Inferior parietal cortex (tissue), 1 donor: ENCODE data around the gene WDR36.

Source experiments
- DNase-seq: peaks from one replicate; pipeline ENCODE4 v3.0.0-alpha.2; 2016; ENCODE audit errors: extremely low spot score

WDR36 gene

DNA sequence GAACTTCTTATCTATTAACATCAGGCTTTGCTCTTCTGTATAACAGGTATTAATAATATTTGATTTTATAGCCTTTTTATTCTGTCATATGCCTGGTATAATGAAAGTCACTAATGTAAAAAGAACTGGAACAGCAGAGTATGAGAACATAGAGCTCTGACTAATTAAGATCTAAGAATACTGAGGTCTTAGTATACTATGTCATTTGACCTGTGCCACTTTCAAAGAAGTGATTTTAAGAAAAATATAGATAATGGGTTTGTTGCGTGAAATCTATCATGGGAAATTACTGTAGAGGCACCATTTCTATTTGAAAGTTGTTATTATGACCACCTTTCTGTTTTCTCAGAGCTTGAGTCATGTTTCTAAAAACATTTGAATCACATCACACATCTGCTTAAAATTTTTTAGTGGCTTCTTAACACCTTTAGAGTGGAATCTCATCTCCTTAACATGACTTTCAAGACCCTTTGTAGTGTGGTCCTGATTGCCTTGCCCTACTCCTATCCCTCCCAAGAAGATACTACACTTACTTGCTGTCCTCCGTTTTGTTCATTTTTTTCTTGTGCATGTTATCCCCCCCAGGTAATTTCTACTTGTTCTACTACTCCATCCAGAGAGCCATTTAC is 14.3 kb downstream of the WDR36 start:
- DNase-seq = no peak

DNA sequence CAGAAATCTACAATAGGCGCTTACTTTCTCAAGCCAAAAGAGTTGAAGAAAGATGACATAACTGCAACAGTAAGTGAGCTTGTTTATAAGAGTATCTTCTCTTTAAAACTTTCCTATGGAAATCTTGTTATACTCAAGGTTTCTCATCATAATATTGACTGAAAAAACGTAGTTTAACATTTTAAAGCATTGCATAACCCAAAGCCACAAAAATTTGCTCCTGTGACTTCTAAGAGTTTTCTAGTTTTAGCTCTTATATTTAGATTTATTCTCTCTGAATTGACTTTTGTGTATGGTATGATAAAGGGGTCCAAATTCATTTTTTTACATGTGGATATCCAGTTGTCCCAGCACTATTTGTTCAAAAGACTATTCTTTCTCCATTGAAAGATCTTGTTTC is 15.2 kb downstream of the WDR36 start:
- no peak for DNase-seq

DNA sequence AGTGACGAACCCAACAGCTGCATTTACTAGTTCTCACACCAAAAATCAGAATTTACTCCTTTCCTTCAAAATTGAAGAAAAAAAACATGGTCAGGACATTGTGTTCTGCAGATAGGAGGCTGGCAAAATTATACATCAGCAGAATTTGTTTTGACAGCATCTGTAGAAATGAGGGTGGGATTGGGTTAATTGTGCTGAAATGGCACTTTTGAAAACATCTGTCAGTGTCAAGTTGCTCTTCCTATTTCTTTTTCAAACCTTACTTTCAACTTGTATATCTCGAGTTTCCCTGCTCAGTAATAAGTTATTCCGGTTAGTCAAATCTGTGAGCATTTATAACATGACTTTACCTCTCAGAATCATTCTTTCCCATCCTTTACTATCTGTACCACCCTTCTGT is 19.8 kb downstream of the WDR36 start:
- no peak for DNase-seq

DNA sequence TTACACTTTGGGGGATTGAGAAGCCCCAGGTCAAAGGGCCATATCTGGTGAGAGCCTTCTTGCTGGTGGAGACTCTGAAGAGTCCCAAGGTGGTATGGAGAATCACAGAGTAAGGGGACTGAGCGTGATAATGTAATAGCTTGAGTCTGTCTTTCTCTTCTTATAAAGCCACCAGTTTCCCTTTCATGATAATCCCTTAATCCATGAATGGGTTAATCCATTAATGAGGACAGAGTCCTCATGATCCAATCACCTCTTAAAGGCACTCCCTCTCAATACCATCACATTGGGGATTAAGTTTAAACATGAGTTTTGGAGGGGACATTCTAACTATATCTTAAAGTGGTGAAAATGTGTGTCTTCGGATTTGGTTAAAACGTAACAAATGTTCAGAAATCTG is 21.5 kb downstream of the WDR36 start:
- DNase-seq = no peak

DNA sequence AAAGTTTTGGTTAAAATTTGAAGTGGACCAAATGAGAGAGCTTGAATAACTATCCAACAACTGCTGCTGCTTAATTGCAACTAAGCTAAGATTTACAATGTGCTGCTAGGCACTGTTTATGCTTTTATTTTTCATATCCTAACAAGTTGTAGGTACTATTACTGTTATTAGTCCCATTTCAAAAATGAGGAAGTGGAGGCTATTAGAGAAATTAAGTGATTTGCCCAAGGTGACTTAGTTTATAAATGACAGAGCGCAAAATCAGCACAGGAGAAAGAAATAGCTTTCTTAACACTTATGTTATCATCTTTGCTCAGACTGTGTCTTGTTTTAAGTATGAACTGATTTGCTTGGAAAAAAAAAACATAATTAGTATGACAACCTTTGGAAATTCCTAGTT is 23.1 kb downstream of the WDR36 start:
- no peak for DNase-seq

DNA sequence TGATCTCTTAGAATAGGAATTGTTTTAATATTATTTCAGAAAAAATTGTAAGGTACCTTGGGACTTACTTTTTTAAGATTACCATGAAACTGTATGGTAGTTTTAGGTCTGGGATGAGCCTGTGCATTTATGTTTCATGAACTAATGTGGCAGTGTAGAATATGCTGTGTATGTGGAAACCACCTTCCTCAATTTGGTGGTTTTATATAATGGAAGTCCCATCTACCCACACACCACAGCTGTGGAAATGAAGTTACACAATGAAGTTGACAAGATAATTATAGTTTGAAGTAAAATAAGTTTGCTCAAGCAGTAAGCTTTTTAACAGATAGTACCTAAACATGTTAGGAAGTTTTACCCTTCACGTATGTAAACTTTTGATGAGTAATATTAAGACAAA is 24.4 kb downstream of the WDR36 start:
- DNase-seq = peak; percentile 48

DNA sequence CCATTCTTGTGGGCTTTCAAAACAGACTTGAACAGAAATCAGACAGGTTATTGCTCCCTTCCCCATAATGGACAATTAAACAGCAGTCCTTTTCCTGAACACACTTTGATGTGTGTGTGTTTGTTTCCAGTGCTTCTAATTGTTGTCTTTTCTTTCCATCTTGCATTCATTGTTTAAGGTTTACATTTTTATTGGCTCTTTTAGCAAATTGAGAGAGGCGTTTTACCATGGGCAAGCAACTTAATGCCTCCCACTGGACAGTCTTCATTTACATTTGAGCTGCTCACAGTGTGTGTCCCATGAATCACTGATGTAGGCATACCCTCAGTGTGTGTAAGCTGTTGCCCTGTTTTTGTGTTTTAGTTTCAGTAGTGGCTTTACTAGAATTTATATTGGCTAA is 25.0 kb downstream of the WDR36 start:
- DNase-seq = no peak

DNA sequence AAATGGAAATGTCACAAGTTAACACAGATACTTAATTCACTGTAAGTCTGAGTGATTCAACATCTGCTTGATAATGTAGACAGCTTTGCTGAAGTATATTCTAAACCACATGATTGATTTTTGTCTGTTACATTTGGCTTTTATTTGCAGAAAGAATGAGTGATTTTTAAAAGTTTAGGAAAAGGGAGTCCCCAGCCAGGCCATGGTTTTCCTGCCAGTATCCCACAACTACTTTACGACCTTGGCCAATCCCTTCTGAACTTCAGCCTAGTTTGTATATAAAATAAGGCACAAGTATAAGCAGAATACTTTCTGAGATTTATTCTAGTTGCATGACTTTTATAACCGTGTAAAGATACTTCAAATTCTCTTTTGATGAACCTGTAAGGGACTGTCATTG is 27.1 kb downstream of the WDR36 start:
- DNase-seq = no peak

DNA sequence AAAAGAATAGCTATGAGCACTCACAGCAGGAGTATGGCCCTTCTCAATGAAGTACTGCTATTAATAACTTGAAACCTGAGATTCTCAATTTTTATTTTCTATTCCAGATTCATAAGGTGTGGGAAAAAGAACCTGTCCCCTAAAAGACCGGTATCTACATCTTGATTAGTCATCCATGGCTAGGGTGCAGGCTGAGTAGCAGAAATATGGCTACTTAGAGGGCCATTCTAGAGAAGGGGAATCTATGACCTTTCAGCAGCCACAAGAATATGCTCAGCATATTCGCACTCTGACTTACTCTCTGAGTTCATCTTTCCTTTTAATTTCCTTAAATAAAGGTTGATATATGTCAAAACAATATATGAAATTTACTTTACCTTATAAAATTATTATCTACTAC is 27.7 kb downstream of the WDR36 start:
- no peak for DNase-seq

DNA sequence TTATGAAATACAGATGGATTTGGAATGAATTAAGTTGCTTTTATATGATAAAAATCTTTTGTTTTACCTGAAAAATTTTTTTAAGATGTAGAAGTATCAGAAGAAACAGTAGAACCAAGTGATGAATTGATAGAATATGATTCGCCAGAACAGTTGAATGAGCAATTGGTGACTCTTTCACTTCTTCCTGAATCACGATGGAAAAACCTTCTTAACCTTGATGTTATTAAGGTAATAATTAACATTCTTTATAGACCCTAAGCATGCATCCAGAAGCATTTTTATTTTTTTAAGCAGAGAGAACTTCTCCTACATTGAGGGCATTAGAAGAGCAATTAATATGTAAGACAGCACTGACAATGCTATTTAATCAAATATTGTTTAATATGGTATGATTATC is 28.8 kb downstream of the WDR36 start:
- no peak for DNase-seq

DNA sequence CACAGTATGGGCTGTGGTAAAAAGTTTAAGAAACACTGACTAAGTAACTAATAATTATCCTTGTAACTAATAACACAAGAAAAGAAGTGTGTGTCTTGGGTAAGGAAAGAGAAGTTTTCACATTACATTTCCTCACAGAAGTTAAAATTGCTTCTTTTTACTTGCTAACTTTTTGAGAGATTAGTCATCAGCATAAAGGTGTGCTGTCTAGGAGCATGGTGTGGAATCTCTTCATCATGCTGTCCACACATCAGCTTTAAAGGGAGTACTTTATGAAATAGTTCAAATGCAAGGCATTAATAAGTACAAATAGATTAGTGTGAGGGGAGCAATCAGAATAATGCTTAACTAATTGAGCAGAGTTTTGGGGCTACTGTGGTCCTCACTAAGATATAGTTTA is 29.8 kb downstream of the WDR36 start:
- no peak for DNase-seq

DNA sequence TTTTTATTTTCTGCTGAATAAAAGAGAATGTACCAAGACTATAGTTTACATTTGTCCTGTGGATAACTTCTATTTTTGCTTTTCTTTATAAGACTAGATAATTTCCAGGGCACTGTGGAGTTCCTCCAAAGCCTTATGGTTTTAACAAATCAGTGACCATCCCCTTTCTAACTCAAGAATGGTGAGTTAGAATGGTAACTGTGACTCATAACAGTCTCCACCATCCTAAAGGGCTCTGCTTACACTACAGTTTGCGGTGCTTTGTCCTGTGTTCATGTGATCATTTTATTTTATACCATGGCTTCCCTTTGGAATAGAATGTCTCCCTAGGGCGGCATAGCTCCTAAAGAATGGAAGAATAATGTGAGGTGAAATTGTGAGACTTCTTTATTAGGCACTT is 30.2 kb downstream of the WDR36 start:
- DNase-seq = no peak

DNA sequence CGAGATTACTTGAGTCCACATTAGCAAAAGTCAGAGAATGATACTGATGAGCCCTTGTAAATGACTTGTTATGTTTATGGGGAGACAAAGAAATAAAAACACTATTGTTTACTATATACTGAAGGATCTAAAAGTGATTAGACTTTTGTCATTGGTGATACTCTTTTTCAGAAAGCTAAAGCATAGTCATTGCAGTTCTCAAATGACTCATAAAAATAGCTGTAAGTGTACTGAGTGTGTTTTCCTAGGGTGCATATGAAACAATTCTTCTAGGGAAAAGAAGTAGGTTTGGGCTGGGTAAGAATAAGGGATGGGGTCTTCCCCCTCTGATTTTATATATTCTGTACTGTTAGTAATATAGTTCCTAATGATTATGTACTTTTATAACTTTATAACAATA is 32.6 kb downstream of the WDR36 start:
- DNase-seq = no peak

DNA sequence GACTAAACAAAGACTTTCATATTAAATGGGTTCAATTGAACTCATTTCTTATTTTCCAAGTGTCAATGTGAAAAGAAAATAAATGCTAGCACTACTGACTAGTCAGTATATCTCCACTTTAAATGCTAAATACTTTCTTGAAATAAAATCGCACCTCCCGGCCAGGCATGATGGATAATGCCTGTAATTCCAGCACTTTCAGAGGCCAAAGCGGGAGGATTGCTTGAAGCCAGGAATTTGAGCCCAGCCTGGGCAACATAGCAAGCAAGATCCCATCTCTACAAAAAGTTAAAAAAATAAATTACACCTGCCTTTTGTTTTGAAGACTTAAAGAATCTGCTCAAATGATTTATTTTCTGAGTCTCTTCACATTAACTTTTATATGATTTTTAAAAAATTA is 34.7 kb downstream of the WDR36 start:
- no peak for DNase-seq

DNA sequence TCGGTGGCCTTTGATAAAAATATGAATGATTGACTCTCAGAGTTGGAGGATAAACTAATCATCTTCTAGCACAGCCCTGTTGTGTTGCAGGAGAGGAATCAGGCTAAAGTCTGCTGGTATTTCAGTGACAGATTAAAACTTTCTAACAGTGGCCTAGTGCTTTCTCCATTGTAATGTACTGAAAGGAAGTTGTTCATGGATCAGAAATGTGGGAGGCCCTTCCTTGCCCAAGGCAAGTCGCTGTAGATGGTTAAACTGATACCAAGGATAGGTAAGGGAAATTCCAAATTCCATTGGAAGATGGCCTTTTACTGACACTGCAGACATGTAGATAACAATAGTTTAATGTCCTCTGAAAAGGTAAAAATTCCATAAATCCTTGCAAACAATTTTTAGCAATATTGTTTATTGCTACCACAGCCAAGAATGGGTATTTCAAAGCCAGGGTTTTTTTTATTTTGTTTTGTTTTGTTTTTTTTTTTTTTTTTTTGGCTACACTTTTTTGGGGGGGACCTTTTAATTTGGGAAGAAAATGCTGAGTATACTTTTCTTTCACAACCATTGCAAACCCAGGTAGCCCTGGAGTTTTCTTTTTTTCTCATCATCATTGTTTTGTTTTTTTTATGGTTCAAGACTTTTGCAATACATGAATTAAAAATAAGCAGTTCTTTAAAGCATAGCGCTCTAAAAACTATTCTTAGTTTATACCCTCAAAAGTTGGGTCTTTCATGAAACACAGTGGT is 35.5 kb downstream of the WDR36 start:
- no peak for DNase-seq

DNA sequence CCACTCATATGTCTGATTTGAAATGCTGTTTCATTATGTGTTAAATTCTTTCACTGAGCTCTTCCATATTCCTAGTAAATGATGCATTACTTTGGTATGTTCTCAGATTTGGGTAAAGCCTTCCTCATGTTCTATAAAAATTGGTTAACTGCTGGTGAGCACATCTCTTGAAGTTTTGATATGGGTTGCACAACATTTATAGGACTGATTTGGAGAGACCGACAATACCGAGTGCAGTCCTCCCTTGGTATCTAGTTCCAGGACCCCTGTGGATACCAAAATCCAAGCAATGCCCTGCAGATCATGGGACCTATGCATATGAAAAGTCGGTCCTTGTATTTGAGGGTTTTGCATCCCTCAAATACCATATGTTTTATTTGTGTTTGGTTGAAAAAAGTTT is 37.8 kb downstream of the WDR36 start:
- DNase-seq = no peak

DNA sequence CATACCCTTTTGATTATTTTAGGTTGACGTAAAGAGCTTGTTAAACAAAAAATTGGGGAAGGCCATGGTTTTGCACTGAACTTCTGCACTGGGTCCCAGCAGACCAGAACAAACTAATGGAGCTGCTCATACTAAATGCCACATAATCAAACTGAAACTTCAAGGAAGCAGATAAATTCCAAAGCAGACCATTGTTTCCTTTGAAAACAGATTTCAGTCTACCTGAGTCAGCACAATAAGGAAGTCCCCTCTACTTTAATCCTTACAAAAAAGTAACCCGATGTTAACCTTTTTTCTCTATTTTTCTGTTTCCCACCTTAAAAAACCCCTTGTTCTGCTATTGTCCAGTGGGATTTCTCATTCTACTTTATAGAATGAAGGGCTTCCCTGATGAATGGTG is 39.2 kb downstream of the WDR36 start:
- DNase-seq = no peak

DNA sequence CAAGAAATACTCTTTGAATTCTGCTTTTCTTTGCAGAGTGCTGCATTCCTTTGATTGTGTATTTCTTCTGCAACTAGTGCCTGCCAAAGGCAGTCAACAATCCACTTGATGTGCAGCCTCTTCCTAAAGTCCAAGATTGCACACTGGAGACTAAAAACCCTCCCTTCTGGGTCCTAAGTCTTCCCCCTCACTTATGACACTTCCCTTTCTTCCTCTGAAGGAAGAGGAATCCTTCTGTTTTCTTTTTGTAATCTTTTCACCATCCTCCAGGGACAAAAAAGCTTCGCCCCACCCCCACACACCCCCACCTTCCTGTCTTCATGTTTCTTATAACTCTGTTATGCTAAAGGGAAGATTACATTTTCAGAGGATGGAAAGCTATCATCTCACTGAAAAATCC is 39.9 kb downstream of the WDR36 start:
- no peak for DNase-seq

DNA sequence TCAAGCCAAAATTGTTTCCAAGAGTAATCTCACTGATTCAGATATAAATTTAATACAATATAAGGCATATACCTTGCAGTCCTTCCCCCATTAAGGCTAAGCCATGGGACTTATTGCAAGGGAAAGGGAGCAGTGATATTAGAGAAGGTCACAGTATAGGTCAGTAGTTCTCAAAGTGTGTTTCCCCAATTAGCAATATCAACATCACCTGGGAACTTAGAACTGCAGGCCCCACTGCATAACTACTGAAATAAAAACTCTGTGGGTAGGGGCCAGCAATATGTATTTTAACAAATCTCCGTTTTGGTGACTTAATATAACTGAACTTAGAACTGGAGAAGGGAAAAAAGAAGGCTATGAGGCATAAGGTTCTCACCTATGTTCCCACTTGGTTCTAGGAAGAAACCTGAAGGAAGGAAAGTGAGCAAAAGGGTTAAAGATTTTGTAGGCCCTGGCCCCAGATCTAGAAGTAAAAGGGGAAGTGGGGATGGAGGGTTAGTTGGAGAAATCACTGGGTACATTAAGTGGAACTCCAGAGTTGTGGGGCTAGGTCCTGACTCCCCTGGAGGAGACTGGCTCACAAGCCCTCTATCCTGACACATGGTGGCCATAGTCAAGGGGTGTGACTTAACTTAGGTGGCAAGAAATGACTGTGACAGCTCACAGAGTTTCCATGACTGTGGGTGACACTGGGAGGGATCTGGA is 40.7 kb downstream of the WDR36 start:
- no peak for DNase-seq

DNA sequence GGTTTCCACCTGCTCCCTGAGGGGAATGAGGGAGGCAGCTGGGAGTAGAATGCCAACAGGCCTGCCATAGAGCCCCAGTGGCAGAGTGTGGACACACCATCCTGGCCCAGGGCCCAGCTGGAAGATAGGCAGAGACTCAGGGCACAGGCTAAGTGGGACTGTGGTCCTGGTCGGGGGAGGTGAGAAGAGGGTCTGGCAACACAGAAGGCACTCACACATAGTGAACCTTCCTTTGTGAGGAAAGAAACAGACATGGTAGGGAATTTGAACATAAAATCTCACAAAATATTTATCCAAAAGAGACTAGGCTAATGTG is 41.2 kb downstream of the WDR36 start:
- no peak for DNase-seq

DNA sequence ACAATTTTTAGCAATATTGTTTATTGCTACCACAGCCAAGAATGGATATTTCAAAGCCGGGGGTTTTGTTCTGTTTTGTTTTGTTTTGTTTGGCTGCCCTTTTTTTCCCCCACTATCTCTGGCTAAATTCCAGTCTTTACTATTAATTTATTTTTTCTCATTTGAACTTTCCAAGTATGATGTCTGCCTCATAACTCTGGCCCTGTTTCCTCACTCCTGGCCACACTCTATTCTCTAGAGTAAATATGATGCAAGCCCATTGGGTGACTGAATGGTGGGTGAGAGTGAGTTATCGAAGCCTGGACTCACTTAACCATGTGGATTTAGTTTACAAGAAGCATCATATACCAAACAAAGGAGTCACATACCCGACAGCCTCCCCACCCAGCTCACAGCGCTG is 41.9 kb downstream of the WDR36 start:
- no peak for DNase-seq

DNA sequence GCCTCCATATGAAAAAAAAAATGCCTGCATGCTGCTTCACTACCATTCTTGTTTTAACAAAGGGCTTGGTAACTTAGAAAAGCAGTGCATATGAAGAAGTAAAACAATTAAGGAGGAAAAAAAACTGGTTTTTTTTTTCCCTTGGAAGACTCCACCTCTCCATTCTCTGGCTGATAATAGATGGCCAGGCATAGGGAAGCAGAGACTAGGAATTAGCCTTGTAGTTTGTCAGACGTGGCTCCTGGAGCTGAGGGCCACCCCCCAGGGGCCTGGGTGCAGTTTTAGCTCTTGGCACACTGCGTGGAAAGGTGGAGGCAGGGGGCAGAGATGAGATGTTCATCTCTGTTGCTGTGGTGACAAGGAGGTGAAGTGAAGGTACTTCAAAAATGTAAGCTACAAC is 42.7 kb downstream of the WDR36 start:
- DNase-seq = no peak

DNA sequence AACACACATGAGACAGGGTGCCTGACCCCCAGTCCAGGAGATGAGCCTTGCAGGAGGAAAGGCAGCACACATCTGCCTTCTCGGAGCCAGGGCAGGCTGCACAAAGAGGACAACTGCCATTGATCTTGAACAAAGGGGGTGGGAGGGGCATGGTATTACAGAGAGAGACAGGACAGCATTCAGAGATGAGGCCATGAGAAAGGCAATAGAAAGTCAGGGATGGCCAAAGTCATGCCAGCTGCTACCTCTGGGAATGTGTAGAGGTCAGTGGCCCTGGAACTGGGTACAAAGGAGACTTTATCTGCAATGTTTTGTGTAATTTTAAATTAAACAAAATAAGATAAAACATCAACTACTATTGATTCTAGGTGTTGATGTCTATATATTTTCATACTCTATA is 43.2 kb downstream of the WDR36 start:
- no peak for DNase-seq

DNA sequence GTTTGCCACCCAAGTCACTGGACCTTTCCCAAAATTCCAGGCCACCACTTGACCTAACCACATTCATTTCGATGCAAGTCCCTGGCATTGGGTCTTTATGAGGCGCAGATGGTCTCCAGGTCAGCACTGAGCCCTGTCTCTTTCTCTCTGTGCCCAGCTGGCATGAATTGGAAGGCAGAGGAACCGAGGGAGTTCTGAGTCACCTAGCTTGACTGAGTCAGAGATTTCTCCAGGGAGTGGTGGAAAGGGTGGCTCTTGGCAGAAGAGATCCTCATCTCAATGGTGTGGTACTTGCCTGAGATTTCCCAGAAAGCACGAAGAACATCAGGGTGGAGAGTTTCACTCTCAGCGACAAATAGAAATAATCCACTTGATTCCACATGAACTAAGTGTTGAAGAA is 43.8 kb downstream of the WDR36 start:
- DNase-seq = no peak
